Fibroblast of lung (primary cell): ENCODE results near the gene PDE4D. TPM values are rescaled to one million over a fixed set of nuclear protein-coding genes. Genes with fewer than 3 reads are reported as not detected.

ENCODE experiments used
- DNase-seq, 2 donors: peaks; one replicate each; pipeline versions ENCODE4 v3.0.0 to v3.0.0-alpha.2; 2010; ENCODE audit warnings: low read depth in 2 of 2
- H2AFZ ChIP-seq: 2 replicates; pipeline ENCODE4 v1.5.1; 2012; ENCODE audit warnings: low read length, control low read depth, inconsistent platforms
- H3K27ac ChIP-seq: 2 replicates; pipeline ENCODE4 v1.5.1; 2011; ENCODE audit warnings: low read length, control low read depth; ENCODE audit not compliant: insufficient read depth
- H3K27me3 ChIP-seq: 2 replicates; pipeline ENCODE4 v1.5.1; 2011; ENCODE audit warnings: mild to moderate bottlenecking, low read length; ENCODE audit not compliant: control insufficient read depth, insufficient read depth
- H3K36me3 ChIP-seq: 2 replicates; pipeline ENCODE4 v1.5.1; 2011; ENCODE audit warnings: low read length; ENCODE audit not compliant: control insufficient read depth, insufficient read depth
- H3K4me1 ChIP-seq: 2 replicates; pipeline ENCODE4 v1.5.1; 2011; ENCODE audit warnings: low read length; ENCODE audit not compliant: control insufficient read depth, insufficient read depth; ENCODE audit errors: extremely low read depth
- H3K4me2 ChIP-seq: 2 replicates; pipeline ENCODE4 v1.5.1; 2011; ENCODE audit warnings: low read length, control low read depth; ENCODE audit not compliant: insufficient read depth; ENCODE audit errors: extremely low read depth
- H3K4me3 ChIP-seq, 4 experiments: fragments of 200-600 bp in 1 of 4; sonication (generic) in 1 of 4; replicated peaks in 1 of 4; 2 replicates each; pipeline ENCODE4 v1.5.1; 2011 to 2016; ENCODE audit warnings: low read length in 4 of 4, low read depth in 3 of 4, mild to moderate bottlenecking in 3 of 4, control low read depth in 2 of 4, inconsistent platforms in 1 of 4, mixed read lengths in 1 of 4; ENCODE audit not compliant: insufficient read depth in 1 of 4; ENCODE audit errors: control extremely low read depth in 1 of 4
- H3K79me2 ChIP-seq: 2 replicates; pipeline ENCODE4 v1.5.1; 2012; ENCODE audit warnings: mild to moderate bottlenecking, low read length, inconsistent platforms; ENCODE audit not compliant: control insufficient read depth, insufficient read depth
- H3K9ac ChIP-seq: 2 replicates; pipeline ENCODE4 v1.5.1; 2011; ENCODE audit warnings: mild to moderate bottlenecking, low read length, control low read depth; ENCODE audit not compliant: insufficient read depth
- H3K9me3 ChIP-seq: 2 replicates; pipeline ENCODE4 v1.5.1; 2012; ENCODE audit warnings: low read depth, low read length; ENCODE audit not compliant: control insufficient read depth, insufficient read depth
- H4K20me1 ChIP-seq: 2 replicates; pipeline ENCODE4 v1.5.1; 2011; ENCODE audit warnings: low read length; ENCODE audit not compliant: control insufficient read depth, insufficient read depth; ENCODE audit errors: extremely low read depth
- EZH2 ChIP-seq: IDR thresholded peaks from 2 replicates; pipeline ENCODE4 v1.5.1; 2012; ENCODE audit warnings: low read length, control low read depth, mild to moderate bottlenecking; ENCODE audit errors: missing control alignments
- polyA plus RNA-seq, 2 donors: library from polyadenylated mRNA; depleted of rRNA in 1 of 2; stranded (reverse) in 1 of 2; unstranded in 1 of 2; fragments of >200 nt; gene quantifications; 2 replicates each; pipeline ENCODE4 v1.2.1, GENCODE V29; 2011 to 2012; ENCODE audit warnings: missing spikeins in 1 of 2
- total RNA-seq: library from RNA; depleted of rRNA; stranded (reverse); fragments of >200 nt; gene quantifications from 2 replicates; pipeline ENCODE4 v1.2.1, GENCODE V29; 2014
- TF ChIP-seq, protein P1 (sequence below), 2 donors: IDR thresholded peaks in 1 of 2; conservative IDR thresholded peaks in 1 of 2; 1 replicate in 1 of 2; 2 replicates in 1 of 2; pipeline ENCODE4 v1.5.1; 2011 to 2012; ENCODE audit warnings: low read length in 2 of 2, control low read depth in 1 of 2, inconsistent platforms in 1 of 2, low read depth in 1 of 2, mild to moderate bottlenecking in 1 of 2

PDE4D gene
- total and polyA plus RNA-seq, 2 donors (not counting 1 experiment from before 2014, with no cell fraction given): 2.1 to 8.3 TPM

DNA sequence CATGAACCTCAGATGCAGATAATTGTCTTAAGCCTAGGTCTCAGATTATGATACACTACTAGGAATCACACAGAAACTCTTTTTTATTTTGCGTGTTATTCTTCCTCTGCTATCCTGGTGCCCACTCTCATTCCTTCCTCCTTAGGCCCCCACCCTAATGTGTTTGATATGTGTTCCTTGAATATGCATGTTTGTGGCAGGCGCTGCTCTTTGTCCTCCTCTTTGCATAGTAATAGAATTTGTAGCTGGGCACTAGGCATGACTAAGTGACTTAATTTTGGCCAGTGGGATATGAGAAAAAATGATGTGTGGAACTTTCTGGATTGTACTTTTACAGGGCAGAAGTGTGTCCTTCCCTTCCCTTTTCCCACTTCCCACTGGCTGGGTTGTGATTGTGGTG, 965.6 kb downstream of the PDE4D start:
- Histone ChIP-seq H3K27me3 (no peaks in the 10 kb centered on the region), H2AFZ (no peak overlapping the region), H3K4me3 (no peak overlapping the region), H3K9ac (no peak overlapping the region), H4K20me1 (no peaks in the 10 kb centered on the region), H3K4me1 (no peaks in the 10 kb centered on the region), H3K9me3 (no peaks in the 10 kb centered on the region), H3K4me2 (no peak overlapping the region), H3K27ac (no peak overlapping the region), H3K79me2 (no peaks in the 10 kb centered on the region), H3K36me3 (no peaks in the 10 kb centered on the region)
- no peak for DNase-seq
- TF ChIP-seq EZH2: no peak
- TF ChIP-seq, protein P1, sequence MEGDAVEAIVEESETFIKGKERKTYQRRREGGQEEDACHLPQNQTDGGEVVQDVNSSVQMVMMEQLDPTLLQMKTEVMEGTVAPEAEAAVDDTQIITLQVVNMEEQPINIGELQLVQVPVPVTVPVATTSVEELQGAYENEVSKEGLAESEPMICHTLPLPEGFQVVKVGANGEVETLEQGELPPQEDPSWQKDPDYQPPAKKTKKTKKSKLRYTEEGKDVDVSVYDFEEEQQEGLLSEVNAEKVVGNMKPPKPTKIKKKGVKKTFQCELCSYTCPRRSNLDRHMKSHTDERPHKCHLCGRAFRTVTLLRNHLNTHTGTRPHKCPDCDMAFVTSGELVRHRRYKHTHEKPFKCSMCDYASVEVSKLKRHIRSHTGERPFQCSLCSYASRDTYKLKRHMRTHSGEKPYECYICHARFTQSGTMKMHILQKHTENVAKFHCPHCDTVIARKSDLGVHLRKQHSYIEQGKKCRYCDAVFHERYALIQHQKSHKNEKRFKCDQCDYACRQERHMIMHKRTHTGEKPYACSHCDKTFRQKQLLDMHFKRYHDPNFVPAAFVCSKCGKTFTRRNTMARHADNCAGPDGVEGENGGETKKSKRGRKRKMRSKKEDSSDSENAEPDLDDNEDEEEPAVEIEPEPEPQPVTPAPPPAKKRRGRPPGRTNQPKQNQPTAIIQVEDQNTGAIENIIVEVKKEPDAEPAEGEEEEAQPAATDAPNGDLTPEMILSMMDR (conservative IDR thresholded peaks at IDR 0.05 in 1 of 2, IDR thresholded peaks at IDR 0.05 in 1 of 2; ENCODE audit: low read depth in 1 of 2, low read length in 2 of 2): no peak

DNA sequence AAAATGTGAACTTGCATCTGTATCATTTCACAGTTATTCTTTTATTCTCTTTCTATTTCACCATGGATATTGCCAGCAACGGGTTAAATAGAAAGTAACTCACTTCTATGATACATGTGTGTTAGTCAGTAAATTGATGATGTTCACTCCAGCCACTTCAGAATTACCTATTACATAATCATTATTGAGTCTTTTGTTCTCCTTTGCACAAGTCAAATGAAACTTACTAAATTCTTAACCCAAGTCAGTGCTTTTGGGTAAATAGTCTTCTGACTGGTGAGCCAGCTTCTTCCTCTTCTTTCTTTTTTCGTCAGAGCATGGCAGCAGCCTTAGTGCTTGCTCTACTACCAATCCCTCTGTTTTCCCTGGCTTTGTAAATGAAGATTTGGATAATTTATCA, 966.3 kb downstream of the PDE4D start:
- Histone ChIP-seq H3K4me2 (no peak overlapping the region), H3K4me3 (no peak overlapping the region), H3K27me3 (no peaks in the 10 kb centered on the region), H2AFZ (no peak overlapping the region), H3K27ac (no peak overlapping the region), H4K20me1 (no peaks in the 10 kb centered on the region), H3K79me2 (no peaks in the 10 kb centered on the region), H3K36me3 (no peaks in the 10 kb centered on the region), H3K4me1 (no peaks in the 10 kb centered on the region), H3K9ac (no peak overlapping the region), H3K9me3 (no peaks in the 10 kb centered on the region)
- DNase-seq: no peak
- no peak for TF ChIP-seq EZH2
- TF ChIP-seq, protein P1 (conservative IDR thresholded peaks at IDR 0.05 in 1 of 2, IDR thresholded peaks at IDR 0.05 in 1 of 2; ENCODE audit: low read depth in 1 of 2, low read length in 2 of 2): no peak

DNA sequence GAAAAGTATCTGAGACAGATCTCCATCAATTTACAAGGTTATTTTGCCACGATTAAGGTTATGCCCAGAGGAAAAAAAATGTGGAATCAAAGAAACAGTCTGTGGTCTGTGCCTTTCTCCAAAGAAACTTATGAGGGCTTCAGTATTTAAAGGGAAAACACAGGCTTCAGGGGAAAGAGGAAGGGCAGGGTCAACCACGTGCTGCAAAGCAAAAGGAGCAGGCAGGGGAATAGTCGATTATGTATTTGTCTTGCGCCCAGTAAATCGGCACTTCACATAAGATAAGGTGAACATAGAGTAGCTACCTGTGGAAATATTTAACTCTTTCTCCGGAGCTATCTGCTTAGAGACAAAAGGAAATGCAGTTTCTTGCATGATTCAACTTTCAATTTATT, 967.0 kb downstream of the PDE4D start:
- Histone ChIP-seq H3K27ac (no peak overlapping the region), H3K4me1 (no peaks in the 10 kb centered on the region), H3K27me3 (no peaks in the 10 kb centered on the region), H4K20me1 (no peaks in the 10 kb centered on the region), H3K79me2 (no peaks in the 10 kb centered on the region), H3K36me3 (no peaks in the 10 kb centered on the region), H3K4me3 (no peak overlapping the region), H2AFZ (no peak overlapping the region), H3K4me2 (no peak overlapping the region), H3K9me3 (no peaks in the 10 kb centered on the region), H3K9ac (no peak overlapping the region)
- DNase-seq: no peak
- no peak for TF ChIP-seq EZH2
- TF ChIP-seq, protein P1 (conservative IDR thresholded peaks at IDR 0.05 in 1 of 2, IDR thresholded peaks at IDR 0.05 in 1 of 2; ENCODE audit: low read depth in 1 of 2, low read length in 2 of 2): no peak
